Activated CD4-positive, alpha-beta T cell treated with anti-CD3 and anti-CD28 coated beads, Interleukin-2, amount 50 U/mL, for 4 hours (primary cell): ENCODE data around the gene RCE1.
"Not testable (repeated sequence)": the region's sequence is repeated elsewhere in the genome, so short reads cannot be mapped to it uniquely, and the experiment has no call there.

Experiments used
- DNase-seq, 2 experiments: peaks; one replicate each; pipeline ENCODE4 v3.0.0-alpha.2; 2020

Gene RCE1

GRCh38 chr11:66842896-66843775 is at the start of gene RCE1:
Gene RCE1 (plus strand): TSS chr11:66843441. CDS start chr11:66843456, 15 bp downstream.
- DNase-seq: peak; percentile 85 to 88

- DNase-seq: not testable (repeated sequence)
Observed at GRCh38 chr11:66799815-66800214, 43.4 kb upstream of the RCE1 start.

GRCh38 chr11:66800720-66801428 is 42.4 kb upstream of the RCE1 start:
- no peak for DNase-seq

GRCh38 chr11:66809592-66809991 is 33.6 kb upstream of the RCE1 start:
- DNase-seq: no peak

- no peak for DNase-seq
Observed at GRCh38 chr11:66810576-66811185, 32.6 kb upstream of the RCE1 start.

- DNase-seq: no peak
Observed at GRCh38 chr11:66814678-66815077, 28.6 kb upstream of the RCE1 start.

GRCh38 chr11:66815646-66816045 is 27.6 kb upstream of the RCE1 start:
- DNase-seq: no peak

- DNase-seq: no peak
Observed at GRCh38 chr11:66818231-66818955, 24.8 kb upstream of the RCE1 start.

GRCh38 chr11:66820381-66820780 is 22.9 kb upstream of the RCE1 start:
- no peak for DNase-seq

GRCh38 chr11:66820901-66821300 is 22.3 kb upstream of the RCE1 start:
- DNase-seq: no peak

- DNase-seq: no peak
Observed at GRCh38 chr11:66823700-66824099, 19.5 kb upstream of the RCE1 start.

GRCh38 chr11:66824573-66824972 is 18.7 kb upstream of the RCE1 start:
- not testable (repeated sequence) for DNase-seq

GRCh38 chr11:66834539-66834845 is 8.7 kb upstream of the RCE1 start:
- no peak for DNase-seq

- DNase-seq: no peak
Observed at GRCh38 chr11:66834943-66835342, 8.3 kb upstream of the RCE1 start.

- no peak for DNase-seq
Observed at GRCh38 chr11:66835768-66836405, 7.4 kb upstream of the RCE1 start.

GRCh38 chr11:66840317-66841091 is 2.7 kb upstream of the RCE1 start:
- no peak for DNase-seq

- no peak for DNase-seq
Observed at GRCh38 chr11:66841861-66842260, 1.4 kb upstream of the RCE1 start.

- no peak for DNase-seq
Observed at GRCh38 chr11:66842501-66842895, 743 bp upstream of the RCE1 start.

GRCh38 chr11:66843776-66844495 is 695 bp downstream of the RCE1 start:
- DNase-seq: no peak

- no peak for DNase-seq
Observed at GRCh38 chr11:66844496-66845142, 1.4 kb downstream of the RCE1 start.
